ENCODE measurements around the gene CAV1. TPM values are rescaled to one million over a fixed set of nuclear protein-coding genes. Genes with fewer than 3 reads are reported as not detected.

CAV1 gene
- total RNA-seq, 1 donor: 887 TPM

DNA sequence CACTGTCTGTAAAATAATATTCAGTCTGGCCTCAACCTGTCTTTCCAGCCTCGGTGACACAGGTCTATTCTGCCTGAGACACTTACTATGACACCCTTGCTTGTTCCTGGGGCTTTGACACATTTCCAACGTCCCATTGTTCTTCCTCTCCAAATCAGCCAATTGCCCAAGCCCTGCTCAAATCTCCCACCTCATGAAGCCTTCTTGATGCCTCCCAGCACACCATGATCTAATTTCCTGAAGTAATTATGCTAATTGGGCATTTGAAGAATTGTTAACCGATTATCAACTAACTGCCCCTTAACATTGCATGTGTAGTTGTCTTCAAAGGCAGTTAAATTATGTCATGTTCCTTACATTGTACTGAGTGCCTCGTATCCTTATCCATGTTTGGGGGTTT lies 33.1 kb downstream of the CAV1 start:
- no peak for DNase-seq (ENCODE audit: low read depth)
- H3K4me3 ChIP-seq (ENCODE audit: low read depth, low read length): no peak overlapping the region
- no peak for TF ChIP-seq CTCF (IDR thresholded peaks at IDR 0.05; ENCODE audit: insufficient read depth, low read depth, low read length)

DNA sequence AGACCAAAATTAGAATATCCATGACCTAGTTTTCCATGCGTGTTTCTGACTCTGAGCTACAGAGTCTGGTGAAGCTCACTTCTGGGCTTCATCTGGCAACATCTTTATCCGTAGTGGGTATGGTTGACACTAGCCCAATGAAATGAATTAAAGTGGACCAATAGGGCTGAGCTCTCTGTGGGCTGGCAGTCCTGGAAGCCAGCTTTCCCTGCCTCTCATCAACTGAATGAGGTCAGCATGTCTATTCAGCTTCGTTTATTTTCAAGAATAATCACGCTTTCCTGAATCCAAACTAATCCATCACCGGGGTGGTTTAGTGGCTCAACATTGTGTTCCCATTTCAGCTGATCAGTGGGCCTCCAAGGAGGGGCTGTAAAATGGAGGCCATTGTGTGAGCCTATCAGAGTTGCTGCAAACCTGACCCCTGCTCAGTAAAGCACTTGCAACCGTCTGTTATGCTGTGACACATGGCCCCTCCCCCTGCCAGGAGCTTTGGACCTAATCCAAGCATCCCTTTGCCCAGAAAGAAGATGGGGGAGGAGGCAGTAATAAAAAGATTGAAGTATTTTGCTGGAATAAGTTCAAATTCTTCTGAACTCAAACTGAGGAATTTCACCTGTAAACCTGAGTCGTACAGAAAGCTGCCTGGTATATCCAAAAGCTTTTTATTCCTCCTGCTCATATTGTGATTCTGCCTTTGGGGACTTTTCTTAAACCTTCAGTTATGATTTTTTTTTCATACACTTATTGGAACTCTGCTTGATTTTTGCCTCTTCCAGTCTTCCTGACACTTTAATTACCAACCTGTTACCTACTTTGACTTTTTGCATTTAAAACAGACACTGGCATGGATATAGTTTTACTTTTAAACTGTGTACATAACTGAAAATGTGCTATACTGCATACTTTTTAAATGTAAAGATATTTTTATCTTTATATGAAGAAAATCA lies 35.5 kb downstream of the CAV1 start:
- no peak for TF ChIP-seq CTCF (IDR thresholded peaks at IDR 0.05; ENCODE audit: insufficient read depth, low read depth, low read length)
- no peak for DNase-seq (ENCODE audit: low read depth)
- H3K4me3 ChIP-seq (ENCODE audit: low read depth, low read length): no peak overlapping the region

DNA sequence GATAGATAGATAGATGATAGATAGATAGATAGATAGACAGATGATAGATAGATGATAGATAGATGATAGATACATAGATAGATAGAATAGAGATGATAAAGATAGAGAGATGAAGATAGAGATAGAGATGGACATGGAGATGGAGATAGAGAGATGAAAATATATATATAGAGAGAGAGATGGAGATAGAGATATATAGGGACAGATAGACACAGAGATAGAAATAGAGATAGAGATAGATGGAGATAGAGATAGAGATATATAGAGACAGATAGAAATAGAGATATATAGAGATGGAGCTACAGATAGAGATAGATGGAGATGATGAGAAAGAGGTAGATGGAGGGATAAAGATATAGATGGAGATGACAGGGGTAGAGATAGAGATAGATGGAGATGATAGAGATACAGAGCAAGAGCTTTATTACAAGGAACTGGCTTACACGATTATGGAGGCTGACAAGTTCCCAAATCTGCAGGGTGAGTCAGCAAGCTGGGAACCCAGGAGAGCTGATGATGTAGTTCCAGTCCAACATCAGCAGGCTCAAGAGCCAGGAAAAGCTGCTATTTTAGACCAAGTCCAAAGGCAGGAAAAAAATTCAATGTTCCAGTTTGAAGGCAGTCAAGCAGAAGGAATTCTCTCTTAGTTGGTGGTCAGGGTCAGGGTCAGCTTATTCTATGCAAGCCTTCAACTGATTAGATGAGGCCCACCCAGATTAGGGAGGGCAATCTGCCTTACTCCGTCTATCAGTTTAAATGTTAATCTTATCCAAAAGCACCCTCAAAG lies 37.1 kb downstream of the CAV1 start:
- DNase-seq (ENCODE audit: low read depth): no peak
- TF ChIP-seq CTCF (IDR thresholded peaks at IDR 0.05; ENCODE audit: insufficient read depth, low read depth, low read length): no peak
- H3K4me3 ChIP-seq (ENCODE audit: low read depth, low read length): no peak overlapping the region

DNA sequence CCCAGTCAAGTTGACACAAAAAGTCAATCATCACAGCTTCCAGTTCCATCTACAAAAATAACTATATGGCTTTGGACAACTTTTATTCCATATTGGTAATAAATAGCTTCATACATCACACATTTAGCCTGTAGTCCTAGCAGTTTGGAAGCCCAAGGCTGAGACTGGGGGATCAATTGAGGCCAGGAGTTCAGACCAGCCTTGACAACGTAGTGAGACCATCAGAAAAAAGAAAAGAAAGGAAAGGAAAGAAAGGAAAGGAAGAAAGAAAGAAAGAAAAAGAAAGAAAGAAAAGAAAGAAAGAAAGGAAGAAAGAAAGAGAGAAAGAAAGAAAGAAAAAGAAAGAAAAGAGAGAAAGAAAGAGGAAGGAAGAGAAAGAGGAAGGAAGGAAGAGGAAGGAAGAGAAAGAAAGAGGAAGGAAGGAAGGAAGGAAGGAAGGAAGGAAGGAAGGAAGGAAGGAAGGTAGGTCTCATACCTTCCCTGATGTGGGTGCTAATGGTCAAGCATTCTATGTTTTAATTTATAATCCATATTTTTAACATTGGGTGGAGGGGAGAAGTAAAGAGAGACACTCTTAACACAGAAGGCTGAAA lies 37.8 kb downstream of the CAV1 start:
- no peak overlapping the region for H3K4me3 ChIP-seq (ENCODE audit: low read depth, low read length)
- DNase-seq (ENCODE audit: low read depth): no peak
- TF ChIP-seq CTCF (IDR thresholded peaks at IDR 0.05; ENCODE audit: insufficient read depth, low read depth, low read length): no peak

GRCh38 chr7:116565981-116566380 lies 41.1 kb downstream of the CAV1 start:
- no peak for DNase-seq (ENCODE audit: low read depth)
- no peak overlapping the region for H3K4me3 ChIP-seq (ENCODE audit: low read depth, low read length)
- TF ChIP-seq CTCF (IDR thresholded peaks at IDR 0.05; ENCODE audit: insufficient read depth, low read depth, low read length): no peak

GRCh38 chr7:116566666-116567065 lies 41.8 kb downstream of the CAV1 start:
- DNase-seq (ENCODE audit: low read depth): no peak
- H3K4me3 ChIP-seq (ENCODE audit: low read depth, low read length): no peak overlapping the region
- no peak for TF ChIP-seq CTCF (IDR thresholded peaks at IDR 0.05; ENCODE audit: insufficient read depth, low read depth, low read length)
